ENCODE measurements around the gene HYAL2. TPM values are rescaled to one million over a fixed set of nuclear protein-coding genes. Genes with fewer than 3 reads are reported as not detected.
A peak's percentile ranks its signal among the peaks of the same experiment; 100 is the strongest.

Gene HYAL2
- total RNA-seq, 1 experiment from 2014 or later: 30.1 TPM

DNA sequence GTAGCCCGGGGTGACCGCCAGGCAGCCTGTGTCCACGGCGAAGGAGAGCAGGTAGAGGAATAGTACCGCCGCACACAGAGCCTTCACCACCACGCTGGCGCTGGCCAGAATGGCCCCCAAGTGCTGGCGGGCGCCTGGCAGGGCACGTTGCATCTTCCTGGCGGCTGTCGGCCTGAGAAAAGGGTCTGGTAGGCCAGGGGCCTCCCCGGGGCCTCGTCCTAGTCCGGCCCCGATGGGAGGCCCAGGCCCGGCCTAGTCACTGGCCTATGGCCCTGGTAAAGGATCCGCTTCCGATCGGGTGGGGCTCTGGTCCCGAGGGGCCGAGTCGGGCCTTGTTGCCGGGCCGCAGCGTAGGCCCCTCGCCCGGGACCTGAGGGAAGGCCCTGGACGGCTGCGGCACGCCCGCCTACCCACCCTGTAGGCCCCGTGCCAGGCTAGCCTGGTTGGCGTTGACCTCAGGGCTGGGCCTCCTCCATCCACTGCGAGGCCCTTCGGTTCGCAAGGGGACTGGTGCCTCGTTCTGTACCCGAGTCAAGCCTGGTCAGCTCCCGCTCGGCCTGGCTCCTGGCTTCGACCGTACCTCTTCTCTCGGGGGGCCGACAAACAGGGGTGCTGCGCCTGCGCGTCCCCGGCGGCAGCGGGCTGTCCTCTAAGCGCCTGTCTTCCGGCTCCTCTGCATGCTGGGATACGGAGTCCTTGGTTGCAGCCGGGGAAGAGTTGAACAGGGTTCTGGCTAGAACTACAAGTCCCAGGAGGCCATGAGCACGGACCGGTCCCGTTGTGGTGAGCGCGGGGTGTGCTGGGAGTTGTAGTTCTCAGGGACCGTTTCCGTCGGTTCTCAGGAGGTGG, 36.6 kb upstream of the HYAL2 start, which contains the start of gene TMEM115:
TMEM115 (minus strand) TSS at position 611 of the 849 bp plus-strand sequence; CDS start at position 153, 458 bp downstream.
- Mint-ChIP-seq H3K36me3 (ENCODE audit: insufficient read depth, unreplicated experiment) (peaks cover 28% of the 10 kb centered on the region), H3K27ac (ENCODE audit: unreplicated experiment) (peak within 1 kb of the TSS; percentile 86), H3K4me3 (ENCODE audit: unreplicated experiment) (peak within 1 kb of the TSS; percentile 92), H3K4me1 (ENCODE audit: low read depth, unreplicated experiment) (peaks cover 4% of the 10 kb centered on the region), H3K9me3 (ENCODE audit: unreplicated experiment) (no peaks in the 10 kb centered on the region), H3K27me3 (ENCODE audit: insufficient read depth, unreplicated experiment) (no peaks in the 10 kb centered on the region)
- H3K36me3 ChIP-seq (ENCODE audit: control insufficient read depth, insufficient read depth, low read length): peaks cover 1% of the 10 kb centered on the region; the same call in 1 of the 2 replicates
- CTCF ChIA-PET: no interaction called here
- intact Hi-C loops (cut with micrococcal nuclease; ENCODE audit: unreplicated experiment): loop anchor here (1.0 kb wide), 1 partner anchor 8 kb away; no protein-coding TSS in a partner anchor
- no TSS peak for BruUV-seq (replicated peaks)
- no peaks in the 10 kb centered on the region for H3K27me3 ChIP-seq (replicated peaks; ENCODE audit: control insufficient read depth, insufficient read depth, low read length)
- no peaks in the 10 kb centered on the region for H3K9me3 ChIP-seq
- POLR2A ChIA-PET: interaction anchor here (0.6 kb wide), 1 partner anchor 22 kb away, joined by 5 read pairs; no protein-coding TSS in a partner anchor
- peak; percentile 94 to 97 for DNase-seq
- TF ChIP-seq, protein P1, sequence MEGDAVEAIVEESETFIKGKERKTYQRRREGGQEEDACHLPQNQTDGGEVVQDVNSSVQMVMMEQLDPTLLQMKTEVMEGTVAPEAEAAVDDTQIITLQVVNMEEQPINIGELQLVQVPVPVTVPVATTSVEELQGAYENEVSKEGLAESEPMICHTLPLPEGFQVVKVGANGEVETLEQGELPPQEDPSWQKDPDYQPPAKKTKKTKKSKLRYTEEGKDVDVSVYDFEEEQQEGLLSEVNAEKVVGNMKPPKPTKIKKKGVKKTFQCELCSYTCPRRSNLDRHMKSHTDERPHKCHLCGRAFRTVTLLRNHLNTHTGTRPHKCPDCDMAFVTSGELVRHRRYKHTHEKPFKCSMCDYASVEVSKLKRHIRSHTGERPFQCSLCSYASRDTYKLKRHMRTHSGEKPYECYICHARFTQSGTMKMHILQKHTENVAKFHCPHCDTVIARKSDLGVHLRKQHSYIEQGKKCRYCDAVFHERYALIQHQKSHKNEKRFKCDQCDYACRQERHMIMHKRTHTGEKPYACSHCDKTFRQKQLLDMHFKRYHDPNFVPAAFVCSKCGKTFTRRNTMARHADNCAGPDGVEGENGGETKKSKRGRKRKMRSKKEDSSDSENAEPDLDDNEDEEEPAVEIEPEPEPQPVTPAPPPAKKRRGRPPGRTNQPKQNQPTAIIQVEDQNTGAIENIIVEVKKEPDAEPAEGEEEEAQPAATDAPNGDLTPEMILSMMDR (IDR thresholded peaks at IDR 0.05; ENCODE audit: insufficient read depth in 1 of 2, low read depth in 1 of 2, low read length in 1 of 2, severe bottlenecking in 1 of 2, unreplicated experiment in 1 of 2): no peak
- H3K4me1 ChIP-seq: peaks cover 25% of the 10 kb centered on the region
- peak within 1 kb of the TSS; percentile 61 for H3K4me3 ChIP-seq (ENCODE audit: low read depth, low read length)

DNA sequence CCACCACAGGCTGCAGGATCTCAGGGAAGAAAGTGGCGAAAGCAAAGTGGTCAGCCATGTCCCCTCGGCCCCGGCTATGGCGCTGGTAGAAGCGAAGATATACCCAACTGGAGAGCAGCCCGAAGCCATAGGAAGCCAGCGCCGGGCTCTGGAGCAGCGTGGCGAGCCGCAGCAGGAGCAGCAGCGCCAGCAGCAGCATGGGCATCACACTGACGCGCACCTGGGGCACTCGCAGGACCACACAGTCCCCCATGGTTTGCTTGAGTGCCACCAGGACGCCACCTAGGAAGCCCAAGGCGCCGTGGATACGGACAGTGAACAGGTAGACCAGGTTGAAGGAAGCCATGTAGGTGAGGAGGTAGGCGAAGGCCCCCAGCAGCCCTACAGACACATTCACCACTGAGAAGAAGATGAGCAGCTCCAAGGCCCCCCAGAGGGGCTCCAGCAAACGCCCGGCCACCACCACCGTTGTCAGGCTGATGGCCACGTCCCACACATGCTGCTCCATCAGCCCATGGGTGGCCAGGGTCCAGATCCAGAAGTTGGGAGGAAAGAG, 35.9 kb upstream of the HYAL2 start:
- CTCF ChIA-PET: no interaction called here
- BruUV-seq (replicated peaks): no TSS peak
- H3K4me3 Mint-ChIP-seq (ENCODE audit: unreplicated experiment): peak overlapping the region; percentile 92
- H3K36me3 ChIP-seq (ENCODE audit: control insufficient read depth, insufficient read depth, low read length): peaks cover 1% of the 10 kb centered on the region; the same call in 1 of the 2 replicates
- peaks cover 25% of the 10 kb centered on the region for H3K4me1 ChIP-seq
- peaks cover 31% of the 10 kb centered on the region for H3K36me3 Mint-ChIP-seq (ENCODE audit: insufficient read depth, unreplicated experiment)
- POLR2A ChIA-PET: no interaction called here
- peak overlapping the region; percentile 86 for H3K27ac Mint-ChIP-seq (ENCODE audit: unreplicated experiment)
- TF ChIP-seq, protein P1 (IDR thresholded peaks at IDR 0.05; ENCODE audit: insufficient read depth in 1 of 2, low read depth in 1 of 2, low read length in 1 of 2, severe bottlenecking in 1 of 2, unreplicated experiment in 1 of 2): no peak
- H3K27me3 ChIP-seq (replicated peaks; ENCODE audit: control insufficient read depth, insufficient read depth, low read length): no peaks in the 10 kb centered on the region
- DNase-seq: no peak
- intact Hi-C loops (cut with micrococcal nuclease; ENCODE audit: unreplicated experiment): no loop called here
- H3K4me3 ChIP-seq (ENCODE audit: low read depth, low read length): peak overlapping the region; percentile 61
- peaks cover 4% of the 10 kb centered on the region for H3K4me1 Mint-ChIP-seq (ENCODE audit: low read depth, unreplicated experiment)
- H3K9me3 ChIP-seq: no peaks in the 10 kb centered on the region
- no peaks in the 10 kb centered on the region for H3K27me3 Mint-ChIP-seq (ENCODE audit: insufficient read depth, unreplicated experiment)
- H3K9me3 Mint-ChIP-seq (ENCODE audit: unreplicated experiment): no peaks in the 10 kb centered on the region

DNA sequence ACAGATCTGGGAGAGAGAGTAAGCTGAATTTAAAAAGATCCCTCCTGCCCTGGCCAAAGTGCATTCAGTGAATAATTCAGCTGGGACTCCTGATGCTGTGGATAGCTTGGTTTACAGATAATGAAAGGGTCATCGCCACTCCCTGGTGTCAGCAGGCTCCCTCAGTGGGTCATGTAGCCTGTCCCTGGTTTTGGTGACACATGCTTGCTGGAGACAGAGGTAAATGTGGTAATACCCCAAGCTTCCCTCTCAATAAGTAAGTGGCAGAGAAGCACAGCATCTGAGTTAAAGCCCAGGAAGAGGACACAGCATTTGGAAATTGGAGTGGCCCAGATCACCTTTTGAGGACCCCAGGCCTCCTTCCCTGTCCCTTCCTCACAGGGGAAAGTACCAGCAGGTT, 34.9 kb upstream of the HYAL2 start:
- Mint-ChIP-seq H3K4me1 (ENCODE audit: low read depth, unreplicated experiment) (peaks cover 4% of the 10 kb centered on the region), H3K9me3 (ENCODE audit: unreplicated experiment) (no peaks in the 10 kb centered on the region), H3K4me3 (ENCODE audit: unreplicated experiment) (peak overlapping the region; percentile 92), H3K36me3 (ENCODE audit: insufficient read depth, unreplicated experiment) (peaks cover 31% of the 10 kb centered on the region), H3K27ac (ENCODE audit: unreplicated experiment) (no peak overlapping the region), H3K27me3 (ENCODE audit: insufficient read depth, unreplicated experiment) (no peaks in the 10 kb centered on the region)
- POLR2A ChIA-PET: interaction anchor here (1.0 kb wide), 1 partner anchor 20 kb away, joined by 3 read pairs; no protein-coding TSS in a partner anchor
- no peak overlapping the region for H3K4me3 ChIP-seq (ENCODE audit: low read depth, low read length)
- H3K9me3 ChIP-seq: no peaks in the 10 kb centered on the region
- intact Hi-C loops (cut with micrococcal nuclease; ENCODE audit: unreplicated experiment): no loop called here
- no peaks in the 10 kb centered on the region for H3K27me3 ChIP-seq (replicated peaks; ENCODE audit: control insufficient read depth, insufficient read depth, low read length)
- H3K4me1 ChIP-seq: peaks cover 25% of the 10 kb centered on the region
- no TSS peak for BruUV-seq (replicated peaks)
- CTCF ChIA-PET: interaction anchor here (0.8 kb wide), 1 partner anchor 20 kb away, joined by 3 read pairs; no protein-coding TSS in a partner anchor
- DNase-seq: no peak
- peaks cover 1% of the 10 kb centered on the region; the same call in 1 of the 2 replicates for H3K36me3 ChIP-seq (ENCODE audit: control insufficient read depth, insufficient read depth, low read length)
- TF ChIP-seq, protein P1 (IDR thresholded peaks at IDR 0.05; ENCODE audit: insufficient read depth in 1 of 2, low read depth in 1 of 2, low read length in 1 of 2, severe bottlenecking in 1 of 2, unreplicated experiment in 1 of 2): no peak

Measured in Caco-2 (cell line).